PC-9 (cell line): ENCODE results near the gene DSCAM.

Source experiments
- EZH2 ChIP-seq: fragments of 200-600 bp; sonication (generic); IDR thresholded peaks from 2 replicates; pipeline ENCODE4 v1.8.0; 2017; ENCODE audit warnings: antibody characterized with exemption, low read depth
- TF ChIP-seq, protein P1 (sequence below): fragments of 200-600 bp; sonication (generic); conservative IDR thresholded peaks from 2 replicates; pipeline ENCODE4 v1.6.1; 2017; ENCODE audit warnings: mixed run types, antibody characterized with exemption, mild to moderate bottlenecking, moderate library complexity

DNA sequence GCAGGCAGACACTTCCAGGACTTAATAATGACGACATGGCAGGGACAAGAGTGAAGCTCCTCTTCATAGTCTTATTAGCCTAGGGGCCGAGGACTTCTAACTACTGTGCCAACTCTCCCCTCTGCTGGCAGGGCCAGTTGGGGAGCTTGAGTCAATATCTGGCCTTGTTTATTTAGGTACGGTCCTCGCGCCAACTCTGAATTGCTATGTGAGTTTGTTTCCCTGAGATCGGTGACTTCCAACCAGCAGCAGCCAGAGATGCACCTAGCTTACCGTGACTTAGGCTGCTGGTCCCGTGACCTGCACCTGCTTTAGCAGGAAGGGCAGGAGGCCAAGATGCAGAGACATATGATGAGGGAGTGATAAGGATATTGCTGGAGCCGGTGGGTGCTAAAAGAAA lies 528.6 kb downstream of the DSCAM start:
- TF ChIP-seq, protein P1, sequence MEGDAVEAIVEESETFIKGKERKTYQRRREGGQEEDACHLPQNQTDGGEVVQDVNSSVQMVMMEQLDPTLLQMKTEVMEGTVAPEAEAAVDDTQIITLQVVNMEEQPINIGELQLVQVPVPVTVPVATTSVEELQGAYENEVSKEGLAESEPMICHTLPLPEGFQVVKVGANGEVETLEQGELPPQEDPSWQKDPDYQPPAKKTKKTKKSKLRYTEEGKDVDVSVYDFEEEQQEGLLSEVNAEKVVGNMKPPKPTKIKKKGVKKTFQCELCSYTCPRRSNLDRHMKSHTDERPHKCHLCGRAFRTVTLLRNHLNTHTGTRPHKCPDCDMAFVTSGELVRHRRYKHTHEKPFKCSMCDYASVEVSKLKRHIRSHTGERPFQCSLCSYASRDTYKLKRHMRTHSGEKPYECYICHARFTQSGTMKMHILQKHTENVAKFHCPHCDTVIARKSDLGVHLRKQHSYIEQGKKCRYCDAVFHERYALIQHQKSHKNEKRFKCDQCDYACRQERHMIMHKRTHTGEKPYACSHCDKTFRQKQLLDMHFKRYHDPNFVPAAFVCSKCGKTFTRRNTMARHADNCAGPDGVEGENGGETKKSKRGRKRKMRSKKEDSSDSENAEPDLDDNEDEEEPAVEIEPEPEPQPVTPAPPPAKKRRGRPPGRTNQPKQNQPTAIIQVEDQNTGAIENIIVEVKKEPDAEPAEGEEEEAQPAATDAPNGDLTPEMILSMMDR = no peak
- TF ChIP-seq EZH2 = no peak
